ENCODE data around the gene DSCAML1.

Gene DSCAML1

GRCh38 chr11:117594721-117595120 lies 202.3 kb downstream of the DSCAML1 start:
- no peak overlapping the region for H3K27ac ChIP-seq (ENCODE audit: insufficient read depth in 1 of 2, low read depth in 1 of 2, low read length in 2 of 2, poor library complexity in 1 of 2, severe bottlenecking in 2 of 2)
- no peak for DNase-seq
- peaks cover 2 to 23% (median 4%) of the 10 kb centered on the region in 5 experiments for H3K27me3 ChIP-seq (replicated peaks in 2 of 5; ENCODE audit: control insufficient read depth in 4 of 5, insufficient read depth in 5 of 5, low read length in 4 of 5)
- no CpG with 5 or more reads among the region's 1 CpG for WGBS (ENCODE audit: insufficient coverage)
- H3K4me1 ChIP-seq (ENCODE audit: control extremely low read depth in 1 of 4, control insufficient read depth in 4 of 4, insufficient read depth in 4 of 4, low read length in 3 of 4), result no peaks in the 10 kb centered on the region
- H3K9me3 ChIP-seq (ENCODE audit: control extremely low read depth in 1 of 5, control insufficient read depth in 4 of 5, insufficient read depth in 2 of 5, low read depth in 1 of 5, low read length in 4 of 5), result no peaks in the 10 kb centered on the region
- CTCF ChIA-PET, result no interaction called here
- no peak overlapping the region for H3K4me3 ChIP-seq (ENCODE audit: control insufficient read depth in 1 of 7, extremely low read depth in 1 of 7, insufficient read depth in 4 of 7, low read depth in 2 of 7, low read length in 6 of 7)
- H3K36me3 ChIP-seq (ENCODE audit: control insufficient read depth in 4 of 4, insufficient read depth in 4 of 4, low read length in 3 of 4), result no peaks in the 10 kb centered on the region
- POLR2A ChIA-PET, result no interaction called here

- 95% methylated on average over 9 of the region's 10 CpGs for whole genome bisulfite sequencing (ENCODE audit: insufficient coverage)
- no peak for DNase-seq
- Histone ChIP-seq H3K27me3 (replicated peaks in 2 of 5; ENCODE audit: control insufficient read depth in 4 of 5, insufficient read depth in 5 of 5, low read length in 4 of 5) (peaks cover 0 to 12% (median 2%) of the 10 kb centered on the region in 5 experiments), H3K9me3 (ENCODE audit: control extremely low read depth in 1 of 5, control insufficient read depth in 4 of 5, insufficient read depth in 2 of 5, low read depth in 1 of 5, low read length in 4 of 5) (no peaks in the 10 kb centered on the region), H3K4me1 (ENCODE audit: control extremely low read depth in 1 of 4, control insufficient read depth in 4 of 4, insufficient read depth in 4 of 4, low read length in 3 of 4) (no peaks in the 10 kb centered on the region), H3K27ac (ENCODE audit: insufficient read depth in 1 of 2, low read depth in 1 of 2, low read length in 2 of 2, poor library complexity in 1 of 2, severe bottlenecking in 2 of 2) (no peak overlapping the region), H3K36me3 (ENCODE audit: control insufficient read depth in 4 of 4, insufficient read depth in 4 of 4, low read length in 3 of 4) (no peaks in the 10 kb centered on the region), H3K4me3 (ENCODE audit: control insufficient read depth in 1 of 7, extremely low read depth in 1 of 7, insufficient read depth in 4 of 7, low read depth in 2 of 7, low read length in 6 of 7) (no peak overlapping the region)
- POLR2A ChIA-PET, result interaction anchor here (0.5 kb wide), 1 partner anchor 86 kb away, joined by 3 read pairs; no protein-coding TSS in a partner anchor
- CTCF ChIA-PET, result interaction anchor here (1.0 kb wide), 1 partner anchor 13 kb away, joined by 4 read pairs; no protein-coding TSS in a partner anchor
These were observed 204.0 kb downstream of the DSCAML1 start for GRCh38 chr11:117593065-117593464.

GRCh38 chr11:117591316-117592039 lies 205.5 kb downstream of the DSCAML1 start:
- no peak overlapping the region for H3K27ac ChIP-seq (ENCODE audit: insufficient read depth in 1 of 2, low read depth in 1 of 2, low read length in 2 of 2, poor library complexity in 1 of 2, severe bottlenecking in 2 of 2)
- 92% methylated on average over 13 of the region's 16 CpGs for WGBS (ENCODE audit: insufficient coverage)
- no peaks in the 10 kb centered on the region for H3K9me3 ChIP-seq (ENCODE audit: control extremely low read depth in 1 of 5, control insufficient read depth in 4 of 5, insufficient read depth in 2 of 5, low read depth in 1 of 5, low read length in 4 of 5)
- H3K36me3 ChIP-seq (ENCODE audit: control insufficient read depth in 4 of 4, insufficient read depth in 4 of 4, low read length in 3 of 4), result no peaks in the 10 kb centered on the region
- H3K4me3 ChIP-seq (ENCODE audit: control insufficient read depth in 1 of 7, extremely low read depth in 1 of 7, insufficient read depth in 4 of 7, low read depth in 2 of 7, low read length in 6 of 7), result no peak overlapping the region
- no peak for DNase-seq
- peaks cover 0 to 12% (median 2%) of the 10 kb centered on the region in 5 experiments for H3K27me3 ChIP-seq (replicated peaks in 2 of 5; ENCODE audit: control insufficient read depth in 4 of 5, insufficient read depth in 5 of 5, low read length in 4 of 5)
- no peaks in the 10 kb centered on the region for H3K4me1 ChIP-seq (ENCODE audit: control extremely low read depth in 1 of 4, control insufficient read depth in 4 of 4, insufficient read depth in 4 of 4, low read length in 3 of 4)
- POLR2A ChIA-PET, result no interaction called here
- CTCF ChIA-PET, result no interaction called here

GRCh38 chr11:117589063-117589462 lies 208.0 kb downstream of the DSCAML1 start:
- H3K4me3 ChIP-seq (ENCODE audit: control insufficient read depth in 1 of 7, extremely low read depth in 1 of 7, insufficient read depth in 4 of 7, low read depth in 2 of 7, low read length in 6 of 7), result no peak overlapping the region
- no peaks in the 10 kb centered on the region for H3K36me3 ChIP-seq (ENCODE audit: control insufficient read depth in 4 of 4, insufficient read depth in 4 of 4, low read length in 3 of 4)
- CTCF ChIA-PET, result no interaction called here
- no peaks in the 10 kb centered on the region for H3K4me1 ChIP-seq (ENCODE audit: control extremely low read depth in 1 of 4, control insufficient read depth in 4 of 4, insufficient read depth in 4 of 4, low read length in 3 of 4)
- WGBS (ENCODE audit: insufficient coverage), result 81% methylated on average over 8 of the region's 11 CpGs
- H3K27me3 ChIP-seq (replicated peaks in 2 of 5; ENCODE audit: control insufficient read depth in 4 of 5, insufficient read depth in 5 of 5, low read length in 4 of 5), result peaks cover 0 to 7% (median 0%) of the 10 kb centered on the region in 5 experiments
- no peaks in the 10 kb centered on the region for H3K9me3 ChIP-seq (ENCODE audit: control extremely low read depth in 1 of 5, control insufficient read depth in 4 of 5, insufficient read depth in 2 of 5, low read depth in 1 of 5, low read length in 4 of 5)
- POLR2A ChIA-PET, result interaction anchor here (0.6 kb wide), 1 partner anchor 719 kb away, joined by 3 read pairs; no protein-coding TSS in a partner anchor
- DNase-seq, result no peak
- H3K27ac ChIP-seq (ENCODE audit: insufficient read depth in 1 of 2, low read depth in 1 of 2, low read length in 2 of 2, poor library complexity in 1 of 2, severe bottlenecking in 2 of 2), result no peak overlapping the region

GRCh38 chr11:117588166-117588810 lies 208.7 kb downstream of the DSCAML1 start:
- Histone ChIP-seq H3K4me1 (ENCODE audit: control extremely low read depth in 1 of 4, control insufficient read depth in 4 of 4, insufficient read depth in 4 of 4, low read length in 3 of 4) (no peaks in the 10 kb centered on the region), H3K4me3 (ENCODE audit: control insufficient read depth in 1 of 7, extremely low read depth in 1 of 7, insufficient read depth in 4 of 7, low read depth in 2 of 7, low read length in 6 of 7) (no peak overlapping the region), H3K9me3 (ENCODE audit: control extremely low read depth in 1 of 5, control insufficient read depth in 4 of 5, insufficient read depth in 2 of 5, low read depth in 1 of 5, low read length in 4 of 5) (no peaks in the 10 kb centered on the region), H3K36me3 (ENCODE audit: control insufficient read depth in 4 of 4, insufficient read depth in 4 of 4, low read length in 3 of 4) (no peaks in the 10 kb centered on the region), H3K27me3 (replicated peaks in 2 of 5; ENCODE audit: control insufficient read depth in 4 of 5, insufficient read depth in 5 of 5, low read length in 4 of 5) (peaks cover 0 to 9% (median 0%) of the 10 kb centered on the region in 5 experiments), H3K27ac (ENCODE audit: insufficient read depth in 1 of 2, low read depth in 1 of 2, low read length in 2 of 2, poor library complexity in 1 of 2, severe bottlenecking in 2 of 2) (no peak overlapping the region)
- DNase-seq, result no peak
- CTCF ChIA-PET, result no interaction called here
- 88% methylated on average over 13 of the region's 14 CpGs for WGBS (ENCODE audit: insufficient coverage)
- POLR2A ChIA-PET, result no interaction called here

GRCh38 chr11:117587416-117587815 lies 209.6 kb downstream of the DSCAML1 start:
- no peak overlapping the region for H3K4me3 ChIP-seq (ENCODE audit: control insufficient read depth in 1 of 7, extremely low read depth in 1 of 7, insufficient read depth in 4 of 7, low read depth in 2 of 7, low read length in 6 of 7)
- 98% methylated on average over 5 of the region's 6 CpGs for WGBS (ENCODE audit: insufficient coverage)
- H3K27me3 ChIP-seq (replicated peaks in 2 of 5; ENCODE audit: control insufficient read depth in 4 of 5, insufficient read depth in 5 of 5, low read length in 4 of 5), result peaks cover 0 to 9% (median 0%) of the 10 kb centered on the region in 5 experiments
- no peak for DNase-seq
- H3K27ac ChIP-seq (ENCODE audit: insufficient read depth in 1 of 2, low read depth in 1 of 2, low read length in 2 of 2, poor library complexity in 1 of 2, severe bottlenecking in 2 of 2), result no peak overlapping the region
- H3K36me3 ChIP-seq (ENCODE audit: control insufficient read depth in 4 of 4, insufficient read depth in 4 of 4, low read length in 3 of 4), result no peaks in the 10 kb centered on the region
- POLR2A ChIA-PET, result no interaction called here
- H3K4me1 ChIP-seq (ENCODE audit: control extremely low read depth in 1 of 4, control insufficient read depth in 4 of 4, insufficient read depth in 4 of 4, low read length in 3 of 4), result no peaks in the 10 kb centered on the region
- CTCF ChIA-PET, result interaction anchor here (0.8 kb wide), 1 partner anchor 8 kb away, joined by 3 read pairs; no protein-coding TSS in a partner anchor
- H3K9me3 ChIP-seq (ENCODE audit: control extremely low read depth in 1 of 5, control insufficient read depth in 4 of 5, insufficient read depth in 2 of 5, low read depth in 1 of 5, low read length in 4 of 5), result no peaks in the 10 kb centered on the region

GRCh38 chr11:117586392-117586791 lies 210.6 kb downstream of the DSCAML1 start:
- DNase-seq, result no peak
- 80% methylated on average over 4 of the region's 5 CpGs for WGBS (ENCODE audit: insufficient coverage)
- POLR2A ChIA-PET, result no interaction called here
- peaks cover 0 to 9% (median 0%) of the 10 kb centered on the region in 5 experiments for H3K27me3 ChIP-seq (replicated peaks in 2 of 5; ENCODE audit: control insufficient read depth in 4 of 5, insufficient read depth in 5 of 5, low read length in 4 of 5)
- CTCF ChIA-PET, result interaction anchor here (0.8 kb wide), 2 partner anchors 9 to 14 kb away, joined by 3 read pairs; no protein-coding TSS in a partner anchor
- H3K27ac ChIP-seq (ENCODE audit: insufficient read depth in 1 of 2, low read depth in 1 of 2, low read length in 2 of 2, poor library complexity in 1 of 2, severe bottlenecking in 2 of 2), result no peak overlapping the region
- no peak overlapping the region for H3K4me3 ChIP-seq (ENCODE audit: control insufficient read depth in 1 of 7, extremely low read depth in 1 of 7, insufficient read depth in 4 of 7, low read depth in 2 of 7, low read length in 6 of 7)
- H3K4me1 ChIP-seq (ENCODE audit: control extremely low read depth in 1 of 4, control insufficient read depth in 4 of 4, insufficient read depth in 4 of 4, low read length in 3 of 4), result no peaks in the 10 kb centered on the region
- H3K36me3 ChIP-seq (ENCODE audit: control insufficient read depth in 4 of 4, insufficient read depth in 4 of 4, low read length in 3 of 4), result no peaks in the 10 kb centered on the region
- H3K9me3 ChIP-seq (ENCODE audit: control extremely low read depth in 1 of 5, control insufficient read depth in 4 of 5, insufficient read depth in 2 of 5, low read depth in 1 of 5, low read length in 4 of 5), result no peaks in the 10 kb centered on the region

All from common myeloid progenitor, CD34-positive (primary cell).